NCI-H2196 (cell line): ENCODE results near the gene RALGAPB.
"Not testable (repeated sequence)": the region's sequence is repeated elsewhere in the genome, so short reads cannot be mapped to it uniquely, and the experiment has no call there.

ENCODE experiments used
- DNase-seq: peaks from one replicate; lab custom pipeline; 2025; ENCODE audit not compliant: unreplicated experiment; lab: John Stamatoyannopoulos, UW

The RALGAPB gene

GRCh38 chr20:38472513-38473366 is at the start of gene RALGAPB:
RALGAPB (plus strand) TSS chr20:38472843; CDS start chr20:38488433, 15,590 bp downstream.
- DNase-seq: peak; percentile 100

- DNase-seq: no peak
These were observed 49.1 kb upstream of the RALGAPB start for GRCh38 chr20:38423541-38423940.

- DNase-seq: no peak
These were observed 48.2 kb upstream of the RALGAPB start for GRCh38 chr20:38424401-38424800.

GRCh38 chr20:38426006-38426897 is 46.4 kb upstream of the RALGAPB start:
- no peak for DNase-seq

- DNase-seq: no peak
These were observed 45.0 kb upstream of the RALGAPB start for GRCh38 chr20:38427655-38428023.

- no peak for DNase-seq
These were observed 43.8 kb upstream of the RALGAPB start for GRCh38 chr20:38428800-38429199.

GRCh38 chr20:38429301-38429700 is 43.3 kb upstream of the RALGAPB start:
- no peak for DNase-seq

GRCh38 chr20:38430679-38431325 is 41.8 kb upstream of the RALGAPB start:
- DNase-seq: no peak

GRCh38 chr20:38432292-38432691 is 40.4 kb upstream of the RALGAPB start:
- no peak for DNase-seq

GRCh38 chr20:38432870-38433269 is 39.8 kb upstream of the RALGAPB start:
- DNase-seq: not testable (repeated sequence)

- no peak for DNase-seq
These were observed 39.2 kb upstream of the RALGAPB start for GRCh38 chr20:38433304-38433972.

GRCh38 chr20:38434301-38434741 is 38.3 kb upstream of the RALGAPB start:
- DNase-seq: no peak

- peak; percentile 94 for DNase-seq
These were observed 37.7 kb upstream of the RALGAPB start, which contains the start of gene SNHG17 for GRCh38 chr20:38434770-38435554. SNHG17 (minus strand) TSS chr20:38435328.

GRCh38 chr20:38435555-38435939 is 37.1 kb upstream of the RALGAPB start:
- no peak for DNase-seq

- no peak for DNase-seq
These were observed 34.8 kb upstream of the RALGAPB start for GRCh38 chr20:38437796-38438195.

- DNase-seq: not testable (repeated sequence)
These were observed 31.5 kb upstream of the RALGAPB start for GRCh38 chr20:38441110-38441509.

- no peak for DNase-seq
These were observed 30.7 kb upstream of the RALGAPB start for GRCh38 chr20:38441916-38442315.

GRCh38 chr20:38445381-38445796 is 27.3 kb upstream of the RALGAPB start:
- no peak for DNase-seq

- no peak for DNase-seq
These were observed 26.7 kb upstream of the RALGAPB start for GRCh38 chr20:38445901-38446425.
